Liver (tissue), 9 donors: ENCODE data around the gene TSHZ2. TPM values are rescaled to one million over a fixed set of nuclear protein-coding genes. Genes with fewer than 3 reads are reported as not detected.

ENCODE experiments used
- DNase-seq: peaks from one replicate; pipeline ENCODE4 v3.0.0-alpha.2; 2017; ENCODE audit warnings: low spot score
- H3K27ac ChIP-seq, 2 donors: one replicate each; pipeline ENCODE4 v1.7.0; 2013; ENCODE audit warnings: inconsistent platforms in 2 of 2, low read length in 2 of 2, control low read depth in 1 of 2, low read depth in 1 of 2, mild to moderate bottlenecking in 1 of 2
- H3K27me3 ChIP-seq, 4 donors: one replicate each; pipeline versions ENCODE4 v1.6.1 to v1.7.0; 2013; ENCODE audit warnings: low read length in 3 of 4, inconsistent platforms in 1 of 4, mild to moderate bottlenecking in 1 of 4, moderate library complexity in 1 of 4; ENCODE audit not compliant: control insufficient read depth in 4 of 4, insufficient read depth in 4 of 4
- H3K36me3 ChIP-seq, 4 donors: one replicate each; pipeline versions ENCODE4 v1.6.1 to v1.7.0; 2013; ENCODE audit warnings: low read length in 3 of 4, mild to moderate bottlenecking in 3 of 4, low read depth in 1 of 4, moderate library complexity in 1 of 4; ENCODE audit not compliant: control insufficient read depth in 4 of 4, insufficient read depth in 3 of 4
- H3K4me1 ChIP-seq, 4 donors: one replicate each; pipeline versions ENCODE4 v1.6.1 to v1.7.0; 2013; ENCODE audit warnings: low read length in 3 of 4, mild to moderate bottlenecking in 3 of 4, moderate library complexity in 1 of 4; ENCODE audit not compliant: control insufficient read depth in 4 of 4, insufficient read depth in 4 of 4
- H3K4me3 ChIP-seq, 3 donors: one replicate each; pipeline versions ENCODE4 v1.6.1 to v1.7.0; 2013; ENCODE audit warnings: low read length in 3 of 3, control low read depth in 1 of 3, low read depth in 1 of 3, mild to moderate bottlenecking in 1 of 3
- H3K9ac ChIP-seq, 2 donors: one replicate each; pipeline ENCODE4 v1.7.0; 2013; ENCODE audit warnings: low read length in 2 of 2, mild to moderate bottlenecking in 2 of 2, moderate library complexity in 2 of 2, control low read depth in 1 of 2, low read depth in 1 of 2
- H3K9me3 ChIP-seq, 4 donors: one replicate each; pipeline versions ENCODE4 v1.6.1 to v1.7.0; 2013; ENCODE audit warnings: low read length in 3 of 4; ENCODE audit not compliant: control insufficient read depth in 4 of 4
- ATF3 ChIP-seq: IDR thresholded peaks from 2 replicates; pipeline ENCODE4 v1.6.1; 2016; ENCODE audit warnings: antibody characterized with exemption
- CTCF ChIP-seq: fragments of 150-350 bp; IDR thresholded peaks from 2 replicates; pipeline ENCODE4 v1.5.1; 2017; ENCODE audit warnings: improper control_type of control experiment, low read depth, low read length; ENCODE audit not compliant: missing input control
- EGR1 ChIP-seq, 2 donors: IDR thresholded peaks; 2 replicates each; pipeline ENCODE4 v1.6.1; 2016 to 2018; ENCODE audit warnings: antibody characterized with exemption in 2 of 2, low read depth in 2 of 2
- FOXA1 ChIP-seq: IDR thresholded peaks from 2 replicates; pipeline ENCODE4 v1.6.1; 2016; ENCODE audit warnings: antibody characterized with exemption
- FOXA2 ChIP-seq: IDR thresholded peaks from 2 replicates; pipeline ENCODE4 v1.6.1; 2016; ENCODE audit warnings: antibody characterized with exemption
- GABPA ChIP-seq, 2 donors: IDR thresholded peaks in 1 of 2; conservative IDR thresholded peaks in 1 of 2; 2 replicates each; pipeline ENCODE4 v1.6.1; 2016; ENCODE audit warnings: antibody characterized with exemption in 2 of 2, mild to moderate bottlenecking in 1 of 2, moderate library complexity in 1 of 2
- HNF4A ChIP-seq, 2 donors: conservative IDR thresholded peaks; 2 replicates each; pipeline ENCODE4 v1.6.1; 2016; ENCODE audit warnings: antibody characterized with exemption in 2 of 2, mild to moderate bottlenecking in 2 of 2
- HNF4G ChIP-seq: IDR thresholded peaks from 2 replicates; pipeline ENCODE4 v1.6.1; 2016; ENCODE audit warnings: antibody characterized with exemption
- JUND ChIP-seq, 2 donors: IDR thresholded peaks; 2 replicates each; pipeline ENCODE4 v1.6.1; 2016; ENCODE audit warnings: antibody characterized with exemption in 2 of 2
- MAX ChIP-seq: IDR thresholded peaks from 2 replicates; pipeline ENCODE4 v1.6.1; 2016; ENCODE audit warnings: antibody characterized with exemption
- NR2F2 ChIP-seq: IDR thresholded peaks from 2 replicates; pipeline ENCODE4 v1.6.1; 2016; ENCODE audit warnings: antibody characterized with exemption
- RAD21 ChIP-seq, 2 donors: IDR thresholded peaks; 2 replicates each; pipeline ENCODE4 v1.6.1; 2016; ENCODE audit warnings: antibody characterized with exemption in 2 of 2, mild to moderate bottlenecking in 2 of 2
- REST ChIP-seq: IDR thresholded peaks from 2 replicates; pipeline ENCODE4 v1.6.1; 2016; ENCODE audit warnings: antibody characterized with exemption, mild to moderate bottlenecking
- RXRA ChIP-seq, 2 donors: IDR thresholded peaks; 2 replicates each; pipeline ENCODE4 v1.6.1; 2017 to 2018; ENCODE audit warnings: antibody characterized with exemption in 2 of 2, mild to moderate bottlenecking in 1 of 2
- SP1 ChIP-seq: IDR thresholded peaks from 2 replicates; pipeline ENCODE4 v1.6.1; 2018; ENCODE audit warnings: antibody characterized with exemption, mild to moderate bottlenecking
- TAF1 ChIP-seq: conservative IDR thresholded peaks from 2 replicates; pipeline ENCODE4 v1.6.1; 2016; ENCODE audit warnings: antibody characterized with exemption, mild to moderate bottlenecking
- YY1 ChIP-seq: IDR thresholded peaks from 2 replicates; pipeline ENCODE4 v1.6.1; 2016; ENCODE audit warnings: antibody characterized with exemption, mild to moderate bottlenecking
- ZBTB33 ChIP-seq: IDR thresholded peaks from 2 replicates; pipeline ENCODE4 v1.6.1; 2016; ENCODE audit warnings: antibody characterized with exemption
- WGBS: extraction: QIAGEN DNeasy Blood & Tissue Kit; methylation state at CpG from one replicate; pipeline ENCODE4 v1.1.7; 2013; 5-methylcytosine and 5-hydroxymethylcytosine counted together
- polyA plus RNA-seq, 2 donors: library from polyadenylated mRNA; stranded (reverse) in 1 of 2; unstranded in 1 of 2; fragments of 200-250 nt in 1 of 2; fragments of >200 nt in 1 of 2; fragmentation: Nextera tagmentation in 1 of 2; extraction: Ambion mirVana in 1 of 2; gene quantifications; one replicate each; pipeline versions ENCODE4 v1.2.1 to v1.2.3, GENCODE V29; 2013 to 2015
- total RNA-seq, 2 donors: library from RNA; depleted of rRNA; stranded (reverse); fragments of >200 nt; gene quantifications; one replicate each; pipeline ENCODE4 v1.2.3, GENCODE V29; 2014
- donor health status: healthy.
- donor health status: healthy.
- donor health status: healthy.
- donor health status: healthy.
- donor health status: healthy.

Gene TSHZ2
- total and polyA plus RNA-seq, 4 donors: 2.9 to 11.3 (median 7.8) TPM

- Histone ChIP-seq H3K9ac (no peak overlapping the region), H3K4me1 (no peaks in the 10 kb centered on the region), H3K4me3 (no peak overlapping the region), H3K36me3 (peaks cover 0 to 9% (median 3%) of the 10 kb centered on the region in 4 donors), H3K27me3 (no peaks in the 10 kb centered on the region), H3K27ac (no peak overlapping the region), H3K9me3 (no peaks in the 10 kb centered on the region)
- TF ChIP-seq ATF3 (no peak), REST (no peak), NR2F2 (no peak), EGR1 (IDR thresholded peaks at IDR 0.05; ENCODE audit: low read depth in 2 of 2) (no peak)
- 97% methylated on average over 18 of the region's 18 CpGs for WGBS
- DNase-seq: no peak
These were observed 281.5 kb downstream of the TSHZ2 start for GRCh38 chr20:53253668-53254067.

- WGBS: 97% methylated on average over 18 of the region's 18 CpGs
- no peak overlapping the region for H3K4me3 ChIP-seq
- no peak overlapping the region for H3K27ac ChIP-seq
- H3K36me3 ChIP-seq: peaks cover 0 to 9% (median 3%) of the 10 kb centered on the region in 4 donors
- no peak for TF ChIP-seq JUND (IDR thresholded peaks at IDR 0.05)
- TF ChIP-seq HNF4A (conservative IDR thresholded peaks at IDR 0.05): no peak
- TF ChIP-seq TAF1: no peak
- TF ChIP-seq FOXA2: no peak
- TF ChIP-seq ZBTB33: no peak
- TF ChIP-seq RXRA (IDR thresholded peaks at IDR 0.05): no peak
- TF ChIP-seq CTCF: no peak
- TF ChIP-seq MAX: no peak
- no peak for TF ChIP-seq GABPA (IDR thresholded peaks at IDR 0.05 in 1 of 2, conservative IDR thresholded peaks at IDR 0.05 in 1 of 2)
- TF ChIP-seq FOXA1: no peak
- TF ChIP-seq ATF3: no peak
- no peak for TF ChIP-seq YY1
- TF ChIP-seq EGR1 (IDR thresholded peaks at IDR 0.05; ENCODE audit: low read depth in 2 of 2): no peak
- no peak for TF ChIP-seq HNF4G
- TF ChIP-seq NR2F2: no peak
- TF ChIP-seq RAD21 (IDR thresholded peaks at IDR 0.05): no peak
- TF ChIP-seq SP1: no peak
- TF ChIP-seq REST: no peak
- H3K9ac ChIP-seq: no peak overlapping the region
- no peak for DNase-seq
- no peaks in the 10 kb centered on the region for H3K4me1 ChIP-seq
- H3K9me3 ChIP-seq: no peaks in the 10 kb centered on the region
- H3K27me3 ChIP-seq: no peaks in the 10 kb centered on the region
These were observed 283.0 kb downstream of the TSHZ2 start for GRCh38 chr20:53255102-53255710.
